ENCODE measurements around the gene VPS29.
"Not testable (repeated sequence)": the region's sequence is repeated elsewhere in the genome, so short reads cannot be mapped to it uniquely, and the experiment has no call there.

VPS29 gene

DNA sequence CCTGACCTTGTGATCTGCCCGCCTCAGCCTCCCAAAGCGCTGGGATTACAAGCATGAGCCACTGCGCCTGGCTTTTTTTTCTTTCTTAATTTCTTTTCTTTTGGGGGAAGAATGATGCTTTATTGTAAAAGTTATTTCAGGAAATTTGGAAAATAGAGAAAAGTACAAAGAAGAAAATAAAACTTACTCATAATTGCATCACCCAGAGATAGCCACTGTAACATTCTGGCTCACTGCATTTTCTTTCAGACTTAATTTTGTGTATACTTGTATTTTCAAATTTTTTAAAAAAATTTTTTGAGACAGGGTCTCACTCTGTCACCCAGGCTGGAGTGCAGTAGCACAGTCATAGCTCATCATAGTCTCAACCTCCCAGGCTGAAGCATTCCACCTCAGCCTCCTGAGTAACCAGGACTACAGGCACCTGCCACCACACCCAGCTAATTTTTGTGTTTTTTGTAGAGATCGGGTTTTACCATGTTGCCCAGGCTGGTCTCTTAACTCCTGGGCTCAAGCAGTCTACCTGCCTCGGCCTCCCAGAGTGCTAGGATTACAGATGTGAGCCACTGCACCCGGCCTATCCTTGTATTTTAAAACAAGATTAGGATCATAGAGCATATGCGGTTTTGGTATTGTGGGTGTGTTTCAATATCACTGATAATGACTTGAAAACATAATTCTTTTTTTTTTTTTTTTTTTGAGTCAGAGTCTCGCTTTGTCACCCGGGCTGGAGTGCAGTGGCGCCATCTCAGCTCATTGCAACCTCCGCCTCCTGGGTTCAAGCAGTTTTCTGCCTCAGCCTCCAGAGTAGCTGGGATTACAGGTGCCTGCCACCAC, 19.2 kb upstream of the VPS29 start:
- peak; percentile 16 for DNase-seq

DNA sequence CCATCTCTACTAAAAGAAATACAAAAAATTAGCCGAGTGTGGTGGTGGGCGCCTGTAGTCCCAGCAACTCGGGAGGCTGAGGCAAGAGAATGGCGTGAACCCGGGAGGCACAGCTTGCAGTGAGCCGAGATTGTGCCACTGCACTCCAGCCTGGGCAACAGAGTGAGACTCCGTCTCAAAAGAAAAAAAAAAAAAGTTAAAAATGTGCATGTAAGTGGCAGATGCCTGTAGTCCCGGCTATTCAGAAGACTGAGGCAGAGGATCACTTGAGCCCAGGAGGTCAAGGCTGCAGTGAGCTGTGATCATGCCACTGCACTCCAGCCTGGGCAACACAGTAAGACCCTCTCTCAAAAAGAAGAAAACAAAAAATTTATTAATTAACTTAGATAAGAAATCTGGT, 16.1 kb upstream of the VPS29 start:
- not testable (repeated sequence) for DNase-seq

DNA sequence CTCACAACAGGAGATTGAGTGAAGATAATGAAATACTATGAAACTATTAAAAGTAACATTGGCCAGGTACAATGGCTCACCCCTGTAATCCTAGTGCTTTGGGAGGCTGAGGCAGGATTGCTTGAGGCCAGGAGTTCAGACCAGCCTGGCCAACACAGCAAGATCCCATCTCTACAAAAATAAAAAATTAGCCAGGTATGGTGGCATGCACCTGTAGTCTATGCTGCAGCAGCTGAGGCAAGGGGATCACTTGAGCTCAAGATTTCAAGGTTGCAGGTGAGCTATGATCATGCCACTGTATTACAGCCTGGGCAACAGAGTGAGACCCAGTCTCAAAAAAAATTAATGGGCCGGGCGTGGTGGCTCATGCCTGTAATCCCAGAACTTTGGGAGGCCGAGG, 15.1 kb upstream of the VPS29 start:
- no peak for DNase-seq

DNA sequence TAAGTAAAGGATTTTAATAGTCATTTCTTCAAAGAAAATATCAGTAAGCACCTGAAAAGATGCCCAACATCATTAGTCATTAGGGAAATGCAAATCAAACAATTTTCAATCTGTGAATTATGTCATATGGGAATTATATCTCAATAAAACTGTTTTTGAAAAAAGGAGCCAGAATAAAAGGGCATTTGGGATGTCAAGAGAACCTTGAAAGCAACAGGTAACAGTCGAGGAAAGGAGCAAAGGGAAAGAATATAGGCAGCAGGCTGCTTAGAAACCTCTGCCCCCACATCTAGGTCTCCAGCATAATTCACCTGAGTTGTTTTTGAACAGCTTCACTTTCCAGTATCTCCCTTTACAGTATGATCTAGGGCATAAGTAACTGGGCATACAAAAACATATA, 12.5 kb upstream of the VPS29 start:
- no peak for DNase-seq

DNA sequence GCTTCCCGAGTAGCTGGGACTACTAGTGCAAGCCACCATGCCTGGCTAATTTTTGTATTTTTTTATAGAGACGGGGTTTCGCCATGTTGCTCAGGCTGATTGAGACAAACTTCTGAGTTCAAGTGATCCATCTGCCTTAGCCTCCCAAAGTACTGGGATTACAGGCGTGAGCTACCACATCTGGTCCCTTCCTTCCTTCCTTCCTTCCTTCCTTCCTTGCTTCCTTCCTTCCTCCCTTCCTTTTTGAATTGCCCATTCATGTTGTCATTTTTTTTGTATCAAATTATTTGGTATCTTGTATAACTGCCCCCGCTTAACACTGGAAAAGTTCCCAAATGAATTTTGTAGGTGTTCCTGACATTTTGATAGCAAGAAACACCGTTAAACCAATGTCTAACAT, 11.9 kb upstream of the VPS29 start:
- no peak for DNase-seq

DNA sequence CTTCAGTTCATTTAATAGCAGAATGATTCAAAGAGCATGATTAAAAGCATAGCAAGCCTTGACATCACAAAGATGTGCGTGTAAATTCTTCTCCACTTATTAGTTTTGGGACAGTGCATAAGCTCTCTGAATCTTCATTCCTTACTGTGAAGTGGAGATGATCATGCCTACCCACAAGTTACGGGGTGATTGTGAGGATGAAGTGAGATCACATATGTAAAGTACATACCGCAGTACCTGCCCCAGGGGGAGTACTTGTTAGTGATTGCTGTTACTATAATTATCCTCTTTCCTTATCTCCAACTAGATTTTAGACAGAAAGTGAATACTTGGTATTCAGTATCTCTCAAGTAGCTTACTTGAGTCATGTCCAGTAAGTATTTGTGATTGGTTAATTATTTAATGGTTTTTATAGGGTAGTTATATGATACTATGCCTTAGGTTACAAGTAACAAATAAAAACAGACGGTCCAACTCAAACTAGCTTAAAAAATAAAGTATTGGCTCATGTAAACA, 6.2 kb upstream of the VPS29 start:
- DNase-seq = no peak

DNA sequence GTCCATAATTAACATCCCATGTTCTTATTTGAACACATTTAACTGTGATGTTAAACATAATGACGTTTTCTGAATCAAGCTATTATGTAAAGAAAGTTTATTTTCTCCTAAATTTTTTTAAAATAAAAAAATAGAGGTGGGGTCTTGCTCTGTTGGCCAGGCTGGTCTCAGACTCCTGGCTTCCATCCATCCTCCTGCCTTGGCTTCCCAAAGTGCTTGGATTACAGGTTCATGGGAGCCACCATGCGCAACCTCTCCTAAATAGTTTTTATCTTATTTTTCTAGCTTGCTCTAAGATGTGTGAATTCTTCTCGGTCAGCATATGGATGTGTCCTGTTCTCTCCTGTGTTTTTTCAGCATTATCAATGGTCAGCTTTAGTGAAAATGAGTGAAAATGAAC, 3.4 kb upstream of the VPS29 start:
- DNase-seq = no peak

DNA sequence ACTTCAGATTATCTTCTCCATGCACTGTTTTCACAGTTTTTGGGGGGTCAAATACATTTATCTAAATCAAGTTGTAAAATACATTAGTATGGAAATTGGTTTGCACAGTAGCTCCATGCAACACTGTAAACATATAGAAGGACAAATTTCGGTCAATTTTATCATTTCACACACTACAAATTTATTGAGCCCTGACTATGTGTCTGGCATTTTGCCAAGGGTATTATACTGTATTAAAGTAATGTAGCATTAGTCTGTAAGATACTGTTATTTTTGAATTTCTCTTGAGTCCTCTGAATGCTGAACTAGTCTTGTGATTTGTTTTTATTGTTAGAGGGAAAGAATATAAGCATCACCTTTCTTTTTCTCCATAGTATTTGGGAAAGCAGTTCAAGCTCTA, 1.5 kb upstream of the VPS29 start:
- no peak for DNase-seq

DNA sequence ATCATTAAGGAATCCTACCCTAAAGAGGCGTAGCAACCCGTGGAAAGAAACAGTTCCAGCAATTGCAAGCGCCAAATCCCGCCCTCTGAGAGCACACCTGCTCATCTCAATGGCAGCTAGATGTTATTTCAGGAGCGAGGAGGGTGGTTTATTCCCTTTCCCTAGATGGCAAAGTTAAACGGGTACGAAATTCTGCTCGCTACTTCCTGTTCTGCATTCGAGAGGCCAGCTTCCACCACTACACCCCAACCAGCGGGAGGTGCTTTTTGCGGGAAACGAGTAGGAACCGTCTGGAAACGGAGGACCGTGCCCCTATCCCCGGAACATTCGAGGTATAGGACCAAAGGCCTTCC, 536 bp downstream of the VPS29 start:
- peak; percentile 17 for DNase-seq

DNA sequence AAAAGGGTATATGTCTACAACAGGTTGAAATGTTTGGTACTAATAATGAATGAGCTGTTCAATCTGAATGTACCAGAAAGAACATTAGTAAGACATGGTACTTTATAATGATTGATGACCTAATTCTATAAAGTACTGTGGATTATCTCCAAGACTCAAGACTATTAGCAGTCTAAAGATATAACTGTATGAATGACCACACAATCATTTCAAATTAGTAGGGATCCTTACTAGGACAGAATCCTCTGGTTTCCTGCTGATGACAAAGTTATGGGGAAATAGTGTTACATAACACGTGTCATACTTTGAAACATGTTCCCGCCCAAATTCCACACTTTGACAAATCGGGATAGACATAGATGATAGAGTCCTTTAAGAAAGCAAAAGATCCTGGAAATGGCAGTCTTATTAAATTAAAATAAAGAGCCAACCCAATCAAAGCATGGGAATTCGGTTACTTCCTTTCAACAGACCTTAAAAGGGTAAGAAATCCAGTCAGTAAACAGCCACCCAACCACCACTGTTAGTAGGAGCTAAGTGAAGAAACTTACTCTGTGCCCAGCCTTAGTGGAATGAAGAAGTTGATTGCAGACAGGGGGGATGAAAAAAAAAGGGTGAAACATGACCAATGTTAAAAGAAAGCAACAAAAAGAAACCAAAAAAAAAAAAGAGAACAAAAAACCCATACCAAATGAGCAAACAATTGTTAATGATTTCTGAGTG, 2.8 kb downstream of the VPS29 start:
- no peak for DNase-seq

DNA sequence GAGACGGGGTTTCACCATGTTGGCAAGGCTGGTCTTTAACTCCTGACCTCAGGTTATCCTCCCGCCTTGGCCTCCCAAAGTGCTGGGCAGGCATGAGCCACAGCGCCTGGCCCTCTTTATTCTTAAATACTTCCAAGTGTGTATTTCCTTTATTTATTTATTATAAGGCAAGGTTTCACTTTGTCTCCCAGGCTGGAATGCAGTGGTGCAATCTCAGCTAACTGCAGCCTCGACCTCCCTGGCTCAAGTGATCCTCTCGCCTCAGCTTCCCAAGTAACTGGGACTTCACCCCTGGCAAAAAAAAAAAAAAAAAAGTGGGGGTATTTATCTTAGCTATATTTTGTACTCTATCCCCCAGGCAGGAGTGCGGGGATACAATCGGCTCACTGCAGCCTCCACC, 26.5 kb downstream of the VPS29 start:
- DNase-seq = no peak

DNA sequence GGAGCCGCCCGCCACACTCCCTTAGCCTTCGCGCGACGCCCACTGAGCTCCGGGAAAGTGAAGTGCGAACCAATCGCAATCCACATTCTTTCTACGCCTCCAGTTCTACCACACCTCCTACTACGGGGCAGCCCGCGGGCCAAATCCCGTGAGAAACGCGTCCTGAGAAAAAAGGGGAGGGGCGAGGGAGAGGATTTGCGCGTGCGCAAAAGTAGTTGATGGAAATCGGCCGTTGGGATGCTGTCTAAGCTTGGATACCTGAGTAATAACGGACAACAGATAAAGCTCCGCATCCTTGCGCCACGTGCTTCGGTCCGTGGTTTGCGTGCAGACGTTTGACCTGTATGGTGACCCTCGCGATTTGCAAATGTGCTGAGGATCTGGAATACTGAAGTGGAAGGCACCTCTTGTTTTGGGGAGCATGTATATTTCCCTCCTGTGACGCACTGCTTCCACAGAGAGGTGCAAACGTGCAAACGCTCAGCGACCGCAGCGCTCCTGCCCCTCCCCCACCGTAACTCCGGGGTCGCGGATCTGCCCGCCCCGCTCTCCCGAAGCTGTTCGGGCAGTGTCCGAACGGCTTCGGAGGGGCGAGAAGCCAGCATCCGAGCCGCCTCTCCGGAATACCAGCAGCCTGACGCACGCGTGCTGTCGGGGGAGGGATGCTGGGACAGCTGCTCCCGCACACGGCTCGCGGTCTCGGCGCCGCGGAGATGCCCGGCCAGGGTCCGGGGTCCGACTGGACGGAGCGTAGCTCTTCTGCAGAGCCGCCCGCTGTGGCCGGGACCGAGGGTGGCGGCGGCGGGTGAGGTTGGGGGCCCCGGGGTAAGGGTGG, 33.5 kb downstream of the VPS29 start, which contains the start of the genes FAM216A and GPN3:
Gene FAM216A (plus strand): TSS at position 632 of the 835 bp plus-strand sequence. CDS start 31 bp downstream, at position 663.
Gene GPN3 (minus strand): TSS at position 44 of the 835 bp plus-strand sequence. CDS start 54 bp downstream, outside the sequence.
- peak; percentile 91 for DNase-seq

DNA sequence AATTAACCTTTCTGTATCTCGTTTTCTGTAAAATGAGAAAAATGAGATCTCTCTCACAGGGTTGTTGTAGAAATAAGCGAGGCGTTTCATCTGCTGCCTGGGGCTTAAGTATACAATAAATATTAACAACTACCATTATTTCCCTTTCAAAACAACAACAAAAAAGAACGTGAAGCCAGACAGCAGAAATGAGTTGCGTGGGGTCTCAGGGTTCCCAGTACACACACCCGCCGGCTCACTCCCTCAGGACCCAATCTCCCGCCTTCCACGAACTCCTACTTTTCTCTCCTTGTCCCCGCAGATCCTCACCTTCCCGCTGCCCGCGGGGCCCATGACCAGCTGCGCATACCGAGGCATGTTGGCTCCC, 34.1 kb downstream of the VPS29 start:
- no peak for DNase-seq

DNA sequence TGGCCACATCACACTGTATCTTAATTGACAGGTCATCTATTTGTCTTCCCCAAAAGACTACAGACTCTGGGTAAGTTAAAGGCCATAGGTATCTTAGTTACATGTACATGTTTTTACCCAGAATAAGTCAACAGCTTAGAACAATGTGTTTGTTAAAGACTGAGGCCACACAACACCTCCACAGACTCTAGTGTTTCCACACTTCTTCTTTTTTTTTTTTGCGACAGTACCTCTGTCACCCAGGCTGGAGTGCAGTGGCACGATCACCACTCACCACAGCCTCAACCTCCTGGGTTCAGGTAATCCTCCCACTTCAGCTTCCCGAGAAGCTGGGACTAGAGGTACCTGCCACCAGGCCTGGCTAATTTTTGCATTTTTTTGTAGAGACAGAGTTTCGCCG, 35.1 kb downstream of the VPS29 start:
- DNase-seq = no peak

DNA sequence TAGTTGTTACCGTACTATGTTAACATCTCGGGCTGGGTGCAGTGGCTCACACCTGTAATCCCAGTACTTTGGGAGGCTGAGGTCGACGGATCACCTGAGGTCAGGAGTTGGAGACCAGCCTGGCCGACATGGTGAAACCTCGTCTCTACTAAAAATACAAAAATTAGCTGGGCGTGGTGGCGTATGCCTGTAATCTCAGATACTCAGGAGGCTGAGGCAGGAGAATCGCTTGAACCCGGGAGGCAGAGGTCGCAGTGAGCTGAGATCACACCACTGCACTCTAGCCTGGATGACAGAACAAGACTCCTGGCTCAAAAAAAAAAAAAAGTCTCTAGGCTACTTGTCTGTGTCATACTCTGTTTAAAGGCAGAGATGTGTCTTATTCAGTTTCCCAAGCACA, 36.1 kb downstream of the VPS29 start:
- not testable (repeated sequence) for DNase-seq

DNA sequence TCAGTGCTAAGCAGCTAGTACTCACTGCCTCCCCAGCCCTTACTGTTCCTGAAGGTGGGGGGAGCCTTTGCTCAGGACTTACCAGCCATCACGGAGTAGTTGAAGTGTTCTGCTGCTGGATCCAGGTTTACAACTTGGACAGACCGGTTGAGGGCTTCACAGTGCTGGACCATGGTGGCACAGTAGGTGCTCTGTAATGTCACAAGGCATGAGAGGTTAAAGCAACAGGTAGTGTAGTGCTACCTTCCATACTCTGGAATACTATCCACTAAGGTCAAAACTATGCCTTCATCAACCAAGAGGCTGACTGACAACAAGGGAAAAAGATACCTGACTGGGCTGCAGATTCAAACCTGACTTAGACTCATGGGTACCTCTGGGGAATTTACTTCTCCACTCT, 36.9 kb downstream of the VPS29 start:
- DNase-seq = no peak

DNA sequence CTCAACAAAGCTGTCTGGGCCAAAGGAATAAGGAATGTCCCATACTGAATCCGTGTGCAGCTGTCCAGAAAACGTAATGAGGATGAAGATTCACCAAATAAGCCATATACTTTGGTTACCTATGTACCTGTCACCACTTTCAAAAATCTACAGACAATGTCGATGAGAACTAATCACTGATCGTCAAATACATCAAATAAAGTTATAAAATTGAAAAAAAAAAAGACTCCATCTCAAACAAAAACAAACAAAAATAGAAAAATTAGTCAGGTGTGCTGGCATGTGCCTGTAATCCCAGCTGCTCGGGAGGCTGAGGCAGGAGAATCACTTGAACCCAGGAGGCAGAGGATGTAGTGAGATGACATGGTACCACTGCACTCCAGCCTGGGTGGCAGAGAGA, 40.7 kb downstream of the VPS29 start:
- DNase-seq = not testable (repeated sequence)

DNA sequence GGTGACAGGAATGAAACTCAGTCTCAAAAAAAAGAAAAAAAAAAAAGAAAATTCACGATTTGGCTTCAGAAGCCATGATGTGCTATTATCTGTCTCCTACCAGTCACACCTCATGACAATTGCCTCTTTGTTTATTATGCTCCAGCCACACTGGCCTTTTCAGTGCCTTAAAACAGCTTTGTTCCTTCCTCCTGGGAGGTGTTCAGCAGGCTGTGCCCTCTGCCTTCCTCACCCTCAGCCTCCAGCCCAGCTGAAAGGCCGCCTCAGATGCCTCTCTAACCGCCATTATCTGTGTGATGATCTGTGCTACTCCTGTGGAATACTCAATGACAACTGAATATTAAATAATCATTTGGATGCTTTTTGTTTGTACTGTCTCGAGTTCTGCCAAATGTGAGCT, 43.2 kb downstream of the VPS29 start:
- DNase-seq = no peak

DNA sequence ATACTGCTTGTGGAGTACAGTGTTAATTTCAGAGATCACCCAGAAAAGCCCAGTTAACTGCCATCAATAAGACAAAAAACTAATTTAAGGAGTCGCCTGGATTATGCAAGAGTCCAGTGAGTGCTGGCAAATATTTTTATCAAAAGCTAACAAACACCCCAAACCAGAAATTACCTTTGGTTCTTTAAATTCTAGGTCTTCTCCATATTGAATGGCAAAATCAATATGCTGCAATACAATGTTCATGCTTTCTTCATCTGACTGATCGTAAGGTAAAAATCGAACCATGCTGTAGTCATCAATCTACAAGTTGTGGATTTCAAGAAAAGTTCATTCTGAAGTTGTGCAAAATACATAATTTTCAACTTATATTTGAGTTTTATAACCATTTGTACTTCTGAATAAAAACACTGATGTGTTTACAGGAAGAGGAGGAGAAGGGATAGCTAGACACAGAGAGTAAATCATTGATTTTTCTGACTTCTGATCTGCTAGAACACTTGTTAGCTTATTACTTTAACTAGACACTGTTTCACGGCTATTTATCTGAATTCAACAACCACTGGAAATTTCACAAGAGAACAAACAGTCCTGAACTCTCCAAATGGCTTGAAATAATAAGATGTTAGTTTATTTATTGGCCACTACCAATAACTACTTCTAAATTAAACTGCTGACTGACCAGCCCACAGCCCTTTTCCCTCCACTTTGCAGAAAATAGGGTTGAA, 48.2 kb downstream of the VPS29 start:
- no peak for DNase-seq

DNA sequence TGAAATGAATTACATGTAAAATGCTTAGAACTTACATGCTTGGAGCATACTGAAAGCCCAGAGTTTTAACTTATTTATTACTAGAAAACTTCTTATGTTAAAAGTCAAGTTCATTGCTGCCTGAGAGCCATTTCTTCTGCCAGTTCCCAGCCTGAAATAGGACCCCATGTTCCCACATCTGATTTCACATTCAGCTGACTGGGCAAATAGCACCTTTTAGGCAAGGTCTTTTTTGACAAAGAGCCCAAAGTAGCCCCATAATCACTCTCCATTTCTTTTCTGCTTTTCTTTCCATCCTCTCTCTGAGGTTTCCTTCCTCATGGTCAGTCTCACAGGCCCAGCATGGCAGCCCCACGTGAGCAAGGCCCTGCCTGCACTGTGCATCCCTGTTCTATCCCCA, 50.6 kb downstream of the VPS29 start:
- no peak for DNase-seq

DNA sequence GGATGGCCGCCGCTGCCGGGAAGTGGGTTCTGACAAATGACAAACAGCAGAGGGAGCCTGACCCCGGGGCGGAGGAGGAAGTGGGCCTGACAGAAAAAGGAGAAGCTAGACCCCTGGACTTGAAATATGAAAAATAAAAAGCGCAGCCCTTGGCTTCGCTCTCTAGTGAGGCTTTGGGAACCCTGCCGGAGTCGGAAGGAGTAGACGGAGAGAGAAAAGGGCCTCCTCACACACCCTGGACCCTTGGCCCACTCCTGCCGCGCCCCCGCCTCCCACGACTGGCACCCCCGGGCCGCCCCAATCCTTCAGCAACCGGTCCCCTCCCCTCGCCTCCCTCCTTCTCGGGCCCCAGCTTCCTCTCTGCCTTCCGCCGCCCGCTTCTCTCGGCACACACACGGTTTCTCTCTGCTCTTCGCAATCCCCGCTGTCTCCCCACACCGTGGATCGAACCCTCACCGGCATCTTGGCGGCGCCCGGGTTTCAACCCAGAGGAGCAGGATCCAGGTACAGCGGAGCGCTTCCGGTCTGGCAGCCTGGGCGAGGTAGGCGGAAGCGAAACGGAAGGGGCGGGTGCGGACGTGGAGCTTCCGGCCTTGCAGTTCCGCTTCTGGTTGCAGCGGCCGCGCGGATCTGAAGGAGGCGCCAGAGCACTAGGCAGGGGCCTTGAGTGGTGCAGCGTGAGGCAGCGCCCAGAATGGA, 52.0 kb downstream of the VPS29 start, which contains the start of gene ARPC3:
Gene ARPC3 (minus strand): TSS at position 539 of the 699 bp plus-strand sequence. CDS start 77 bp downstream, at position 462.
- DNase-seq = peak; percentile 94

DNA sequence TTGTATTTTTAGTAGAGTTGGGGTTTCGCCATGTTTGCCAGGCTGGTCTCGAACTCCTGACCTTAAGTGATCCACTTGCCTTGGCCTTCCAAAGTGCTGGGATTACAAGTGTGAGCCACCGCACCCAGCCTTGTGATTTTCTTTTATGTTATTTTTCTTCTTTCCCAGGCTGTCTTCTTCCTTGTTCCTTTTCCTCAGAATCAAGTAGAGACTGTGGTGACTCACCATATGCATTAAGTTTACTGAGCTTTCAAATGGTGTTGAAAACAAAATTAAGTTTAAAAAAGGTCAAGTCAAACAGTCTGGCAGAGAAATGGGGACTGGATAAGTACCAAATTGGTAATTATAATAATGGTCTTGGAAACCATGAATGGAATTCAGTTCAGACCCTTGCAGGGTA, 57.5 kb downstream of the VPS29 start:
- no peak for DNase-seq
